GM18909 (cell line): ENCODE measurements around the gene AFAP1L2.

Experiments used
- ATAC-seq: cut with Tn5 transposase; IDR thresholded peaks from one replicate; pipeline ENCODE4 v1.9.1; 2021; ENCODE audit warnings: mild to moderate bottlenecking; ENCODE audit not compliant: unreplicated experiment, poor library complexity

AFAP1L2 gene

DNA sequence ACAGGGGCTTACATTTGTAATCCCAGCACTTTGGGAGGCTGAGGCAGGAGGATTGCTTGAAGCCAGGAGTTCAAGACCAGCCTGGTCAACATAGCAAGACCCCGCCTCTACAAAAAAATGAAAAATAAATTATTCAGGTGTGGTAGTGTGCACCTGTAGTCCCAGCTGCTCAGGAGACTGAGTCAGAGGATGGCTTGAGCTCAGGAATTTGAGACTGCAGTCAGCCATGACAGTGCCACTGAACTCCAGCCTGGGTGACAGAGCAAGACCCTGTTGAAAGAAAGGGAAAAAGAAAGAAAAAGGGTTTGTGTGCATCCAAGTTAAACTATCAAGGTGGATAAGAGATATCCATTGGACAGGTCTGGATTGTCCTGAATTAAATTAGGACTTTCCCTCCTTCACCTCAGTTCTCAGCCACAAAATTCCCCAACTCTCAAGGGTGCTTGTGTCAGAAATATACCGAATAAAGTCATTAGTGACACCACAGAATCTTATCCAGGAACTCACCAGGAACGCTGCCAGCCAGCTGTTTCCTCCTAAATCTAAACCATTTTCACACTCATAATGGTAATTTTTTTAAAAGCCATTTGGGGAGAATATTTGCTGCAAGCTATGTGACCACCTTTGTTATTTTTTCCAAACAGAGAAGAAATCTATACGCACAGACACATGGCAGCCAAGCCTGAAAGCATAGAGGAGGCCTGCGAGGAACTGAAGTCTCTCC, 12.0 kb downstream of the AFAP1L2 start:
- no peak for ATAC-seq

DNA sequence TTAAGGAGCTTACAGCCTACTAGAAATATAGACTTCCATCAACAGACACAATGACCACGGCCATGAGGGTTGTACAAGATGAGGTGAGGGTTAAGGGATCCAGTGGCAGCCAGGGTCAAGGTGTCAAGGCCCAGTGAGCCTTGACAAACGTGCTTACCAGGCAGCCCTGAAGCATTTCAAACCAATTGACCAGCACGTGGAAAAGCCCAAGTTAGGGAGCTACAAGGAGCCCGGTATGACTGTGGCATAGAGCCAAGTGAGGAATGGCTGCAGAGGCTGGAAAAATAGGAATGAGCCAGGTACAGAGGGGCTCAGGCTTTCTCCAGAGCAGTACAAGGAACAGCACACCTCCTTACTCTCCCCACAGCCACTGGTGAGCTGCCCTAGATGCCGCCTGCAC, 12.7 kb downstream of the AFAP1L2 start:
- no peak for ATAC-seq

- ATAC-seq: no peak
Measured at GRCh38 chr10:114389426-114389825, 14.9 kb downstream of the AFAP1L2 start.

DNA sequence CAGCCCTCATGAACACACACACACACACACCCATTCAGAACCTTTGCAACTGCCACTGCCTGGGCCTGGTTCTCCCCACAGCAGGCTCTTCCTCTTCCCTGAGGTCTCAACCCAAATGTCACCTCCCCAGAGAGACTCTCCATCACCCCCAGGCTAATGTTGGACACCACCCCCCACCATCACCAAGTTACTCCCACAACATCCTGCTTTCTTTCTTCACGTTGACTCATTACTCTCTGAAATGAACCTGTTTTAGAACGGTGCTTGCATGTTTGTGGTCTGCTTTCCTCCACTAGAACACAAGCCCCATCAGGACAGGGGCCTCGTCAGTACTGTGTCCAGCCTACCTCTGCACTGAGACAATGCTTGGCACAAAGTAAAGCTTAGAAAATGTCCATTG, 16.0 kb downstream of the AFAP1L2 start:
- ATAC-seq: no peak

GRCh38 chr10:114387784-114388183, 16.5 kb downstream of the AFAP1L2 start:
- ATAC-seq: no peak

DNA sequence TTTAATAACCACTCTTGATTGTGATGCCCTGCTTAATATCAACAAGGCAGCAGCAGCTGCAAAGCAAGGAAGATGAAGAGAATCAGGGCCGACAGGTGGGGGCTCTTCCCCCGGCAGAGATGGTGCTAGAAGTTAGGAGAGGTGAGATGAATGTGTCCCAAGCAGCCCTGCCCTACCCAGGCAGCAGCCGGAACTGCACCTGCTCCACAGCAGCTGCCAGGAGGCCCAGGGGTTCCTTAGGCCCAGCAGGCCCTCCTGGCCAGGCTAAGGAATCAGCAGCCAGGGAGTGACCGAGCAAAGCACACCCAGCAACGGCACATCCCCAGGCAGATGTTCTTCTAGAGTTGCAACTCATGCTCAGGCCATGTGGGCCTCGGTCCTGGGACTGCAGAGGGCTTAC, 17.9 kb downstream of the AFAP1L2 start:
- ATAC-seq: no peak

DNA sequence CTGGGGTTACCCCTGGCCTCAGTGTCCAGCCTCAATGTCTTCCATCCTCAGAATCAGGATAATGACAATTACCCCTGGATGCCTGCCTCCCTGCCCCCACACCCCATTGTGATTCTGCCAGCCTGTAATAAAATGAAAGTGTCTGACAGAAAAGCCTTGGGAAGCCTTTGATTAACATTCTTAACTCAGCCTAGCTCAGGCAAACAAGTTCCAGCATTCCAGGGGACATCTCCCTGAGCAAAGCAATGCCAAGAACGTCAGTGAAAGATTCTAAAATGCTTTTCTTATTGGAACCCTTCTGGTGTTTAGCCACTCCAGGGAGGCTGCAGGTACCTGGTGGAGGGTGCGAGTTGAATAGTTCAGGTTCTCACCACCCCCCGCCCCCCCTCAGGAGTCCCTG, 18.7 kb downstream of the AFAP1L2 start:
- no peak for ATAC-seq

DNA sequence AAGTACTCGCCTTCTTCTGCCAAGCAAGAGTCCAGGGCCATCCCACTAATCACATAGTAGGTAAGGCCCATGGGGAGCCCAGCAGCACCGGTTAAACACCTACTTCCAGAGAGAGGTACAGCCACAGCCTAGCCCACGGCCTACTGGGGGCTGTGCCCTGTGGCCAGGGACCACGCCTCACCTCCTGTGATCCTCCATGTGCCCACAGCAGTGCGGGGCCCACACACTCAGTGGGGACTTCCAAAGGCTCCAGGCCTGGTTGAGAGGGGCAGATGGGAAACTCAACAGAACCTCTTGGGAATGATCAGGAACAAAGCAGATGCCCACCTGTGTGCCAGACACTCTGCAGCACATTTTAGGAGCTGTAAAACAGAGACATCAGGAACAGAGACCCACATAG, 19.7 kb downstream of the AFAP1L2 start:
- ATAC-seq: no peak

DNA sequence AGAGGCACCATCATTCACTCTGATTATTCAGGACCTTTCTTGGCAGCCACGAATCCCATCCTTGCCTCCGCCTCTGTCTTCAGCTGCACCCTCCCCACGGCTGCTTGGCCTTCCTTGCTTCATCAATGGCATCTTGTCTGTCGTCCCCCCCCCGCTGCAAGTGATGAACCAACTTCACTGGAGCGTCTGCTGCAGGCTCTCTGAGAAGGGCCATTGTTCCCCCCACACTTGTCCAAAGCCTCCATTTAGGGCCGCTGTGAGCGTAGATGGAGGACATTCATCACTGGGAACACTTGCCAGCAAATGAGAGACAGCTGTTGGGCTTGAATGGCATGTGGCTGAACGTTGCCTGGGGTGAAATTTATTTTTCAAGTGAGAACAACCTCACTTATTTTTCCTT, 20.1 kb downstream of the AFAP1L2 start:
- no peak for ATAC-seq

DNA sequence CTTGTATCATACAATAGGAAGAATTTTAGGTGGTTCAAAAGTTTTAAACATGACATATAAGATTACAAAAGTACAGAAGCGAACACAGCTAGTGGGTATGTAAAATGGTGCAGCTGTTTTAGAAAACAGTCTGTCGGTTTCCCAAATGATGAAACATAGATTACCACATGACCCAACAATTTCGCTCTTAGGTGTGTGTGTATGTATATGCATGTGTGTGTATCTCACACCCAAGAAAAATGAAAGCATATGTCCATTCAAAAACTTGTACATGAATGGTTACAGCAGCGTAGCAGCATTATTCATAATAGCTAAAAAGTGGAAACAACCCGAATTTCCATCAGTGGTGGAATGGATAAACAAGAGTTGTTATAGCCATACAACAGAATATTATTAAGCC, 23.5 kb downstream of the AFAP1L2 start:
- ATAC-seq: no peak

- ATAC-seq: no peak
Measured at GRCh38 chr10:114380060-114380459, 24.2 kb downstream of the AFAP1L2 start.

- ATAC-seq: no peak
Measured at GRCh38 chr10:114379631-114380041, 24.7 kb downstream of the AFAP1L2 start.

GRCh38 chr10:114376523-114376922, 27.8 kb downstream of the AFAP1L2 start:
- ATAC-seq: no peak

GRCh38 chr10:114375047-114375446, 29.3 kb downstream of the AFAP1L2 start:
- no peak for ATAC-seq

- no peak for ATAC-seq
Measured at GRCh38 chr10:114374053-114374791, 30.1 kb downstream of the AFAP1L2 start.

GRCh38 chr10:114373631-114374030, 30.7 kb downstream of the AFAP1L2 start:
- no peak for ATAC-seq

DNA sequence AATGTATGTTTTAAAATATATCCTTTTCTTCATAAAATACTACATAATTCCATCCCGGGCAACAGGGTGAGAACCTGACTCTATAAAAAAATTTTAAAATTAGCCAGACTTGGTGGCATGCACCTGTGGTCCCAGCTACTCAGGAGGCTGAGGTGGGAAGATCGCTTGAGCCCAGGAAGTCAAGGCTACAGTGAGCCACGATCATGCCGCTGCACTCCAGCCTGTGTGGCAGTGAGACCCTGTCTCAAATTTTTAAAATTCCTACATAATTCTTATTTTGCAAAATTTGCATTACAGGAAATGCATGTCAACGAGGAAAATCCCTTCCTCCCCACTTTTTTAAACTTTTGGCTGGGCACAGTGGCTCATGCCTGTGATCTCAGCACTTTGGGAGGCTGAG, 31.3 kb downstream of the AFAP1L2 start:
- ATAC-seq: no peak

DNA sequence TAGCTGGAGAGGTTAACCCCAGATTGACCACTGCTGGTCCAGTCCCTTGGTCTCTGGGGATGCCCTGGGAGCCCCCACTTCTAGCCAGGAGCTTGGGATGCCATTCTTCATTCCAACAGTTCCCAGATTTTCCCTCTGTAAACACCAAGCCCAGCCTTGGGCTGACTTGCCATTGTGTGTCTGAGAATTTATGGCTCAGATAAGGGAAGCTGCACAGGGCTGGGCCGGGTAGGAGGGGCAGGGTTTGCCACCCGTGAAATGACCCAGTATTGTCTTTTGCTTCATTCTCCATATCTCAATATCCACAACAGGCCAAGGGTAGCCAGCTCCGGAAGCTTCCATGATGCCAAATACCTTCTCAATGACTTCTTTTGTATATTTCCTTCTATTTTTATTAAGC, 32.1 kb downstream of the AFAP1L2 start:
- no peak for ATAC-seq

DNA sequence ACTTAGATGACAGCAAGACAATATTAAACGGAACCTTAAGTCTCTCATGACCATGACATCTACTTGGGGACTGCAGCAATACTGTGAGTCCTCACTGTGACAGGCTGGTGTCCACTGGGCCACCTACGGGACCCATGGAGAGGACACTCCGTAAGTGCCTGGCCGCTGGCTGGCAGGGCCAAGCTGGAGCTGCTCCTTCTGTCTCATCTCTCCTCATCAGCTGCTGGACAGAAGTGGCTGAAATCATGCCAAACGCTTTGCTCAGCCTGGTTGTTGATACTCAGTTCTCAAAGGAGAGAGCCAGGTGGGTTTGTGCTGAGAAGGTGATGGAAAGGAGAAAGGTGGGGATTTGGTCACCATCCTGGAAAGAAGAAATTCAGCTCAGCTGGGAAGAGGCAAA, 33.3 kb downstream of the AFAP1L2 start:
- ATAC-seq: no peak

DNA sequence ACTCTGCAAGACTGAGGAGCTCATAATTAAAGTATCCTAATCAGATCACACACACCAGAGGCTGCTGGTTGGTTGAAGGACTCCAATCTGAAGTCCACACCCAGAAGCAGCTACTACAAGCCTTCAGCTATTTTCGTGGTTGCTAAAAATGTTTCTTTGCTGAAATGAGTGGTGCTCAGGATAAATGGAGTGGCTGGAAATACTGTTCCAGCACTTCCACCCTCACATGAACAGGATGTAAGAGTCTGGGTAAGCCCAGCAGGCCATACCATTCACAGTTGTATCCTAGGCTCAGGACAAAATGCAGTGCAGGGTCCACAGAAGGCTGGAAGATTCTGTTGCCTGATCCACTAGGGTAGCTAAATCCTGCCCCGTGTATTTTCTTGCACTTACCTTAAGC, 34.1 kb downstream of the AFAP1L2 start:
- ATAC-seq: no peak

GRCh38 chr10:114368057-114368391, 36.3 kb downstream of the AFAP1L2 start:
- no peak for ATAC-seq
